Esophagus squamous epithelium (tissue), 4 donors: ENCODE results near the gene ITGAX.

Experiments
- POLR2A ChIP-seq, 4 donors: fragments of 450-650 bp; IDR thresholded peaks; one replicate each; pipeline ENCODE4 v1.6.1; 2017; ENCODE audit warnings: antibody characterized with exemption in 4 of 4, mild to moderate bottlenecking in 4 of 4, moderate library complexity in 3 of 4
- TF ChIP-seq, protein P1 (sequence below), 6 experiments: fragments of 450-650 bp in 4 of 6; fragments of 200-600 bp in 2 of 6; sonication (generic) in 2 of 6; IDR thresholded peaks; one replicate each; pipeline ENCODE4 v1.5.1; 2016 to 2019; ENCODE audit warnings: antibody characterized with exemption in 6 of 6, mild to moderate bottlenecking in 4 of 6, moderate library complexity in 4 of 6

DNA sequence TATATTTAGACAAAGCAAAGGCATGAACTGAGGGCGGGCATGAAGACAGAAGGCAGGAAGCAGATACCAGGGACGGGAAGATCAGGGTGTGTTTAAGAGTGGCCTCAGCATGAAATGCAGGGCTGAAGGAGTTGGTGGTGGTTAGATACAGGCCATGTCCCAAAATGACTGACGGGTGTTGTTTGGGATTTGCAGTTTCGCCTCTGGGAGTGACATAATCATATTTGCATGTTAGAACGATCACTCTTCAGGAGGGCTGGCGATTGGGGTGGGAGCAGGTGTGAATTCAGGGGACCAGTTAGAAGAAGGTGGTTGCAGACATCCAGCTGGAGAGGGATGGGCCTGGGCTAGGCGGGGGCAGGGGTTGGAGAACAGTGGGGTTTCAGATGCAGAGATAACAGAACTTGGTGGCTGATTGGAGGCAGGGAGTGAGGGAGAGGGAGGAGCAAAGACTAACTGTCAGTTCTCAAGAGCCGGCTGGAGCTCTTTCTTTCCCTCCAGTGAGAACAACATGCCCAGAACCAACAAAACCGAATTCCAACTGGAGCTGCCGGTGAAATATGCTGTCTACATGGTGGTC, 27.2 kb upstream of the ITGAX start:
- TF ChIP-seq, protein P1, sequence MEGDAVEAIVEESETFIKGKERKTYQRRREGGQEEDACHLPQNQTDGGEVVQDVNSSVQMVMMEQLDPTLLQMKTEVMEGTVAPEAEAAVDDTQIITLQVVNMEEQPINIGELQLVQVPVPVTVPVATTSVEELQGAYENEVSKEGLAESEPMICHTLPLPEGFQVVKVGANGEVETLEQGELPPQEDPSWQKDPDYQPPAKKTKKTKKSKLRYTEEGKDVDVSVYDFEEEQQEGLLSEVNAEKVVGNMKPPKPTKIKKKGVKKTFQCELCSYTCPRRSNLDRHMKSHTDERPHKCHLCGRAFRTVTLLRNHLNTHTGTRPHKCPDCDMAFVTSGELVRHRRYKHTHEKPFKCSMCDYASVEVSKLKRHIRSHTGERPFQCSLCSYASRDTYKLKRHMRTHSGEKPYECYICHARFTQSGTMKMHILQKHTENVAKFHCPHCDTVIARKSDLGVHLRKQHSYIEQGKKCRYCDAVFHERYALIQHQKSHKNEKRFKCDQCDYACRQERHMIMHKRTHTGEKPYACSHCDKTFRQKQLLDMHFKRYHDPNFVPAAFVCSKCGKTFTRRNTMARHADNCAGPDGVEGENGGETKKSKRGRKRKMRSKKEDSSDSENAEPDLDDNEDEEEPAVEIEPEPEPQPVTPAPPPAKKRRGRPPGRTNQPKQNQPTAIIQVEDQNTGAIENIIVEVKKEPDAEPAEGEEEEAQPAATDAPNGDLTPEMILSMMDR (IDR thresholded peaks at IDR 0.05): no peak
- no peak for TF ChIP-seq POLR2A (IDR thresholded peaks at IDR 0.05)
